Caki2 (cell line): ENCODE results near the gene CTCFL. TPM values are rescaled to one million over a fixed set of nuclear protein-coding genes. Genes with fewer than 3 reads are reported as not detected.

Experiments
- DNase-seq: peaks from one replicate; pipeline ENCODE4 v3.0.0-alpha.2; 2015; ENCODE audit warnings: low read depth
- in situ Hi-C: cut with HindIII; loops from 2 replicates; pipeline ENCODE4 v1.10.0; 2016; ENCODE audit warnings: low sequenced_read_pairs, low pct_unique_long_range_greater_than_20kb, mixed read lengths
- total RNA-seq: library from RNA; depleted of rRNA; stranded (reverse); fragments of >200 nt; shearing (Covaris generic); gene quantifications from 2 replicates; pipeline ENCODE4 v1.2.3, GENCODE V29; 2014; ENCODE audit warnings: low replicate concordance

The CTCFL gene
- total RNA-seq, 1 experiment from 2014 or later = not detected

DNA sequence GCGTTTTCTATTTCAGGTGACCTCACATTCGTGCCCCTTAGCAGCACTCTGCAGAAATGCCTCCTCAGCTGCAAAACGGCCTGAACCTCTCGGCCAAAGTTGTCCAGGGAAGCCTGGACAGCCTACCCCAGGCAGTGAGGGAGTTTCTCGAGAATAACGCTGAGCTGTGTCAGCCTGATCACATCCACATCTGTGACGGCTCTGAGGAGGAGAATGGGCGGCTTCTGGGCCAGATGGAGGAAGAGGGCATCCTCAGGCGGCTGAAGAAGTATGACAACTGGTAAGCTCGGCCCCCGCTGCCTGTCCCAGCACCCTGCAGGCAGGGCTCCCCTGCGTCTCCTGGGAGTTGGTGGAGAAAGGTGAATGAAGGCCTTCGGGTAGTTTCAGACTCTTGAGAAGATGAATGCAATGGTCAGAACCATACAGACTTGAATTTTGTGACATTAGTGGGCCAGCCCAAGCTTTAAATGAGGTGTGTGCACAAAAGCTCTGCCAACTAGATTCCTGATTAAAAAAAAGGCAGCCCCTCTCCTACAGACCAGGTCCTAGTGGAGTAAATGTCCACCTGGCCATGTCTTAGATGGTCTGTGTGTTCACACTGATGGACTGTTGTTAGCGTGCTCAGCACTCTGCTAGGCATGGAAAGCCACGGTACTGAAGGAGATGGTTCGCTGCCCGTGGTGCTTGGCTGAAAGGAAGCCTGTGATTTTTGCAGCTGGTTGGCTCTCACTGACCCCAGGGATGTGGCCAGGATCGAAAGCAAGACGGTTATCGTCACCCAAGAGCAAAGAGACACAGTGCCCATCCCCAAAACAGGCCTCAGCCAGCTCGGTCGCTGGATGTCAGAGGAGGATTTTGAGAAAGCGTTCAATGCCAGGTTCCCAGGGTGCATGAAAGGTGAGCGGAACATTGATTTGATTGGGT lies 36.7 kb upstream of the CTCFL start:
- DNase-seq = no peak
- in situ Hi-C loops = no loop called here

DNA sequence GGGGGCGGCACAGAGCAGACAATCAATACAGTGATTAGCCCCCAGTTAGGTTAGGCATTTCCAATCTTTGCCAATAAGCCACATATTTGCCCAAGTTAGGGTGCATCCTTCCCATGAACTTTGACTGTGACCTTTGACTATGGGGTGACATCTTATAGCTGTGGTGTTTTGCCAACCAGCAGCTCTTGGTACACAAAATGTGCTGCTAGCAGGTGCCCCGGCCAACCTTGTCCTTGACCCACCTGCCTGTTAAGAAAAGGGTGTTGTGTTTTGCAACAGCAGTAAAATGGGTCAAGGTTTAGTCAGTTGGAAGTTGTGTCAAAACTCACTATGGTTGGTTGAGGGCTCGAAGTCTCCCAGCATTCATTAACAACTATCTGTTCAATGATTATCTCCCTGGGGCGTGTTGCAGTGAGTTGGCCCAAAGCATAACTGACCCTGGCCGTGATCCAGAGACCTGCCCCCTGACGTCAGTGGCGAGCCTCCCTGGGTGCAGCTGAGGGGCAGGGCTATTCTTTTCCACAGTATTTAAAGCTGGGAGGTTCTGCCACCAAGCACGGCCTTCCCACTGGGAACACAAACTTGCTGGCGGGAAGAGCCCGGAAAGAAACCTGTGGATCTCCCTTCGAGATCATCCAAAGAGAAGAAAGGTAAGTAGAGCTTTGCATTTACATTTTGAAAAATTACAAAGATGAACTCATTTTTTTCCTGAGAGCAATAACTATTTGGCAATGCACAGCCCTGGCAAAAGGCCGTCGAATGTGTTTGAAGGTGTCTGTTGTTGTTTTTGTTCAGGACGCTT lies 35.8 kb upstream of the CTCFL start, which contains the start of gene PCK1:
PCK1 (plus strand) TSS at position 557 of the 802 bp plus-strand sequence. CDS start 302 bp downstream, outside the sequence.
- in situ Hi-C loops = no loop called here
- DNase-seq = peak; percentile 96

DNA sequence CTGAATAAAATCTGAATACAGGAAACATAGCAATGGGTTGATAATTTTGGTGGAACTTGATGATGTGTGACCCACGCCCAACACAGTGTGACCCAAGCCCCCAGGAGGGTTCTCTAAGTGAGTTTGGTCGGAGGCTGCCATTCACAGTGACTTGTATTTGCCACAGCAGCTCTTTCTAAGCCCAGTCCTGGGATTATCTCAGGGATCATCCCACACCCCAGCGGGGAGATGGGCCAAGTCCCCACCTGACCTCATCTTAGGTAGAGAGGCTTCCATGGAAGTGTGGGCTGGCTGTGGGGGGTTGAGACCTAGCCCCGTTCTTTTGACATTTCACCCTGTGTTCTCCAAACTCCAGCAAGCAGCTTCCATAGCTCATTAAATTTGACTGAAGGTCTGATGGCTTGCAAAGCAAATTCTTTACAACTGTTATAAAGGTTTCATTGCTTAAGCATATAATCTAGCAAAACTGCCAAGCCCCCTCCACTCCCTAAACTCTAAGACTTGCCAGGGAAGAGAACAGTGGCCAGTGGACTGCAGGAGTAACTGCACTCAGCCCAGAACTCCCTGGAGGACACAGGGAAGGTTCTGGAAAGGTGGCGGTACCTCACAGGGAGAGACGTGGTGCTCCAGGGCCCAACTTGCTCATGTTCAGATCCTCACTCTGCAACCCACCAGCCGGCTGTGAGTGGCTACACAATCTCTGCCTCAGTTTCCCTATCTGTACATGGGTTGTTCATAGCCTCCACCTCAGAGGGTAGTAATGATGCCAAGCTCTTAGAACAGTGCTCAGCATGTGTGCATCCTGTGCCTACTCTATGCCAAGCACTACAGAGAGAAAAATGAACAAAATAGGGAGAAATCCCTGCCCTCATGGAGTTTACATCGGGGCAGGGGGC lies 35.0 kb upstream of the CTCFL start:
- in situ Hi-C loops = no loop called here
- no peak for DNase-seq

DNA sequence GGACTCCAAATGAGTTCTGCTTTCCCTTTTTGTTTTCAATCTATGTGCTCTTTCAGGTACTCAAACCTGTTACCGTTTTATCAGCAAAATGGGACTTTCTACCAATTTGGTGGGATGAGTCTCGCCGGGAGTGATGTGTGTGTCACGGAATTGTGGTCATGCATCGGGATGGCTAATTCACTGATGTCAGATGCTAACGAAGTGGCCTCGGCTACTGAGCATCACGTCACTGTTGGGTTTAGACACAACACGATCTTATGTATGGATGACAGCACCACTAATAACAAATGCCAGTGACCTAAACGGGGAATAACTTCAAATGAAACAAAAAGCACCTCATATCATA lies 34.3 kb upstream of the CTCFL start:
- in situ Hi-C loops = no loop called here
- DNase-seq = peak; percentile 8

DNA sequence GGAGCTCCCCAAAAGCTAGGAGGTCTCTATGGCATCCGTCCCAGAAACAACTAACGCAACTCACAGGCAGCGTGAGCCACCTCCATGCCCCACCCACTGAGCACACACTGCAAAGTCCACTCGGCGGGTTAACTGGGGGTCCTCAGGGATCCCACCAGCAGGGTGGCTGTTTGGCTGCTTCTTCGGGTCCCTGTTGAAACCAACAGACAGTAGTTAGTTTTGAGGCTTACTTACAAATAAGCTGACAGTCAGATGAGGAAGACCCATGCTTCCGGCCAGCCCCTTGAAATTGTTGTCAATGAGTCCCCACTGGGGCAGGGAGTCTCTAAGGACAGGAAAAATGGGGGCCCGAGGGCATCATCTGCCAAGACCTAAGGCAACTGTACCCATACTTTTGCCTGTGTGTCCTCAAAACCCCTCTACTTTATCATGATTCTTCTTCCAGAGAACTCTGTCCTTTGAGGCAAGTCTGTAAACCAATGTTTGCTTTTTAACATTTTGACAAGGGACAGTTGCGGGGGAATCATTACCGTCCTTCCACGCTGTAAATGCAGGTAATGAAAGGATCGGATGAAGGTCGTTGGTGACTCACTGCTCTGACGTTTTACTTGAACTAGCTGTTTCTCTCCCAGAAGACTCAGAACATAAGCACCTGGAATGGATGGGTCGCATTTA lies 33.8 kb upstream of the CTCFL start:
- peak; percentile 14 for DNase-seq
- in situ Hi-C loops = no loop called here

DNA sequence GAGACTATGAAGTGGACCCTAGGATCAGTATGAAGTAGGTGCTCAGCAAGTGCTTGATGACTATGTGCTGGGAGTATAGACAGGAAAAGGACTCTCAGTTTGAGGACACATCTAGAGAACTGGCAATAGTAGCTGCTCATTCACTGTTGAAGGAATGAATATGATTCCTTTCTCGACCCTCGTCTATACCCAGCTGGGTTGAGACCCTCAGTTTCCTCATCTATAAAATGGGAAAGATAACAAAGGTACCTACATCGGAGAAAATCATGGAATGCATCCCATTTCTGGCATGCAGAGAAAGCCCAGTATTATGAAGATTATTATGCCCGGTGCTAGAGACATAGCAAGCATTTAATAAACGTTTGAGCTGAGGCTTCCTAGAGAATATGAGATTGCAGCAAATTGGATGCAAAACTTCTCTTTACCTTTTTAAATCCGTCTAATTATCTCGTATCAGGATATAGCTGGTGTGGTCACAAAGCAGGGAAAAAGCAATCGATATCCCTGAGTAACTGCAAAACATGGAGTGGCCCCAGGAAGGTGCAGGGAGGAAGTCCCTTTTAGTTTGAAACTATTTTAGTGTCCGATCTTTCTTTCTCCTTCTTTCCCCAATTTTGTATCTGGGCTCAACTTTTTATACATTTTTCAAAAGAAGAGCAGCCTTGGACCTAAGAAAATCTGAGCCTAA lies 33.1 kb upstream of the CTCFL start:
- no peak for DNase-seq
- in situ Hi-C loops = no loop called here

DNA sequence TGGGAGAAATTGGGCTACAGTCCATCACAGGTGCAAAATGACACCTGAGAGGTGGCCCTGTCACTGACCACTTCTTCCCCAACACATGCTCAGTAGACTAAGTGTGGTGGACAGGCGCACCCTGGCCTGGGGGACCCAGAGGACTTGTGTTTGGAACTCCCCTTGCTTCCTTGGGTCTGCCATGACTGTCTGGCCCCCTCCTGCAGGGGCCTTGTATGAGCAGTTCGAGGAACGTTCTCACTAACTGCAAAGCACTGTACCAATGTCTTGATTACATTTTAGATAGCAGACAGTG lies 32.0 kb upstream of the CTCFL start:
- in situ Hi-C loops = no loop called here
- no peak for DNase-seq

DNA sequence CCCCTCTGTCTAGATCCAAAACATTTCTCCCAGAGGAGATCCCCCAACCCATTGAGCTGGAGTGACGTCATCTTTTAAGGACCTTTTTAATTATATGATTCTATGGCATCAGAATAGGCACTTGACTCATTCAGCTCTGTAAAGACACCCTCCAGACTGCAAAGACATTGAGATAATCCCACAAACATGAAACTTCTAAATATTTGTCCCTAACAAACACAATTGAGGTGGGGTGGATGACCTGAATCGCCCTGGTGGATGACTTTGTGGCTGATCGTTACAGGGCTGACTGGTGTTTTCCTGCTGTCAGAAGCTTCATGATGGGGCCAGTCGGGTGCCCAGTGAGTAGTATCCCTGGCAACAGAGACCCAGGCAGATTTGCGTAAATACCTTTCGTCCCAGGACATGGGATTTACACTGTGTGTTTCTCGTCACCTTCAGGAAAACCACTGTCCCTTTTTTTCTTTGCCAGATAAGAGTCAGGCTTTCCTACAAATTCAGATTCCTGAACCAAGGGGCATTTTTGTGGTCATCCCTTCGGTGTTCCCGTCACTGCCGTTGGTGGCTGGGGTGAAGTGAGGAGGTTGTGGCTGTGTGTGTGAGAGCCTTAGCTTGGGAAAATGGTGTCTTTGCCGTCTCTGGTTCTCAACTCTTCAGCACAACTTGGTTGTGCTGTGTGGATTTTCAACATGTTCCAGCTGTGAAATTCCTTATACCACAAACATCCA lies 30.7 kb upstream of the CTCFL start:
- in situ Hi-C loops = no loop called here
- no peak for DNase-seq

DNA sequence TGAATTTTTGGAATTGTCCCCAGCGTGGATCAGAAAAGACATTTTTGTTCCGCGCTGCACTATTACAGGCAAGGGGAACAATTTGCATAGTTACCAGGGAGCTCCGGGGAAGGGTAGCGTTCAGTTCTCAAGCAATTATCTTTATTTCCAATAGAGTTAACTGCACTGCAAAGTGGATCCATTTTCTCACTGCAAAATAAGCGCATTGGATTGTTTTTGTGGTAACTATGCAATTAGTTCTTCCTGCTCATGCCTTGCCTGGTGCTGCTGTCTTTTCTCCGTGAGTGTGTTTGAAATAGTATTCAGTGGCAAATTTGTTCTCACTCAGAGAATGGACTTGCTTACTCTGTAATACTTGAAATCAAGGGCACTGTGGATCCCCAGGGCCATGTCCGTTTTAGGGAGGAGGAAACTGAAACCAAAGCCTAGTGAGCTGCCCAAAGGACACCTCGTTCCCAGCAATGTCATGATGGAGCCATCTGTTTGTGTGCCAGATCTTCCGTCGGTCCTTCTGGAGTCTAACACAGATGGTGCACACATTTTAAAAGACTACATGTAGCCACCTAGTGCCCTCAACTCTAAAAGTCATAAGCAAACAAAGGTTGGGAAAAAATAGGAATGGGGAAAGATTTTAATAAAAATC lies 28.6 kb upstream of the CTCFL start:
- DNase-seq = no peak
- in situ Hi-C loops = no loop called here

DNA sequence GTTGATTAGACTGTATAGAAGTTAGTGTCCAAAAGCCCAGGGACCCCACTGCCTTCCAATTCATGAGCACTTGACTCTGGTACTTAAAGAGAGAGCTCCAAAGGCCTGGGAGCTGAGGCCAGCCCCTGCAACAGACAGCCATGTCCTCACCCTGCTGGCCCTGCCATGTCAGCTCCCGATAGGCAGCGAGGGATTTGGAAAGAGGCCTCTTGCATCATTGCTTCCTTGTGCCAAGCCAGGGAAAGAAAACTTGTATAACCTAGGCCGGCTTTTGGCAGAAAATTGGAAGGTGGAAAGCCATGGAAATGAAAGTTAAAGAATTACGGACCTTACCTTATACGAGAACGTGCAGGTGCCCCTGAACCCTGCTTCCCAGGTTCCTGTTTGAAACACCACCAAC lies 27.5 kb upstream of the CTCFL start:
- in situ Hi-C loops = no loop called here
- DNase-seq = no peak

DNA sequence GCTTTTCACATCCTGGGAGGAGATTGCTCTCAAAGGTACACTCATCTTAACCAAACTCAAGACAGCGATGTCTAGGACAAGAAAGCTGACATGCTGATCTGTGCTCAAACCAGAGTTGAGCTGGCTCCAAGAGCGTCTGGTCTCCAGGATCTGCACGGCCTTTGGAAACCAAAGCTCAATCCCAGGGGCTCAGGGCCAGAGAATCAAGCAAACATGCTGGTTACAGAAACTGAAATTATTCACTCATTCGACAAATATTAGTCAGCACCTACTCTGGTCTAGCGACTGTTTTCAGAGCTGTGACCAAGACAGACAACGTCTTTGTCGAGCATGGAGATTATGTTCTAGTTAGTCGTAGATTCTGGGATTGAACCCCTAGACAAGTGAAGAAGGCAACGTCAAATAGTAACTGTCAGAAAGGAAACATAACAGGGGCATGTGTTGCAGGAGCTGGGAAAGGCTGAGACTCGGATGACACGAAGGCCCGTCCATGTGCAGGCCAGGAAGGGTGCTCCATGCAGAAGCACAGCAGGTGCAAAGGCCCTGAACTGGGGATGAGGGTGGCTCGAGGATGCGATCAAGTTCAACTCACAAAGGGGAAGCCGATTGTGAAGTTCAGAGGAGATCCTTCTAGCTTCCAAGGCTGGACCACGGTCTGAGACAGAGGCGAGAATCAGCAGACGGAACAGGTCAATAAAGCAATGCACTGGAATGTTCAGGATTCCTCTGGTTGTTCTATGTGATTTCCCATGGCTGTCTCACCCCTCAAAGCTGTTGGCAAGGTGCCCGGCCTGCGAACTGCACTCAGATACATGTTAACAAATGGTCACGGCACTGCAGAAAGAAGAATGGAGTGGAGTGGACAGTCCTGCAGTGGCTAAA lies 23.5 kb upstream of the CTCFL start:
- in situ Hi-C loops = no loop called here
- no peak for DNase-seq

DNA sequence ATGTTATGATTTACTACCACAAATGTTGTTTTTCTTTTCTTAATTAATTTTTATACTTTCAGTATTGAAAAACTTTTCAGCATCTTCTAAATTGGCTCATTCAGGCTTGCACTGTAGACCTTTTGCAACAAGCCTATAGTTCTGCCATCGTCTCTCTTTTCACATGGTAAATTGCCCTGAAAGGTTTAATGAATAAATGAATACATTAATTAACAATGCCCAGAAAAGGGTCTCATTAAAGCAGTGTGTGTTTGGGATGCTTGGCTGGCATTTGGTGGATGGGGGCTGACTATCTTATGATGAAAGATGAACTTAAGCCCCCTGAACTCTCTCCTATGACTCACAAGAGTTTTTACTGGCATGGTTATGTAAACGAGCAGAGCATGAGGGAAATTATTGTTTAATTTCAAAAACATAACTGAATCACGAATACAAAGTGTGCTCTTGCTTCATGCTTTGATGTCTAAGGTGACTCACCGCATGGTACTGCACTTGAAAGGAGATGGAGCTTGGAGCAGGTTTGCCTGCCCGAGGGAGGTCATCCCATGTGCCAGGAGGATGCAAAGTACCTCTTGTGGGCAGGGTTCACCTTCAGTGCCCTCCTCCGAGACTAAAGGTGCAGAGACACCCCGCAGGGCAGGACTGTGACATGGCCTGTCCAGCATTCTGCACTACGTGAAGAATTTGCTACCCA lies 22.2 kb upstream of the CTCFL start:
- no peak for DNase-seq
- in situ Hi-C loops = no loop called here

DNA sequence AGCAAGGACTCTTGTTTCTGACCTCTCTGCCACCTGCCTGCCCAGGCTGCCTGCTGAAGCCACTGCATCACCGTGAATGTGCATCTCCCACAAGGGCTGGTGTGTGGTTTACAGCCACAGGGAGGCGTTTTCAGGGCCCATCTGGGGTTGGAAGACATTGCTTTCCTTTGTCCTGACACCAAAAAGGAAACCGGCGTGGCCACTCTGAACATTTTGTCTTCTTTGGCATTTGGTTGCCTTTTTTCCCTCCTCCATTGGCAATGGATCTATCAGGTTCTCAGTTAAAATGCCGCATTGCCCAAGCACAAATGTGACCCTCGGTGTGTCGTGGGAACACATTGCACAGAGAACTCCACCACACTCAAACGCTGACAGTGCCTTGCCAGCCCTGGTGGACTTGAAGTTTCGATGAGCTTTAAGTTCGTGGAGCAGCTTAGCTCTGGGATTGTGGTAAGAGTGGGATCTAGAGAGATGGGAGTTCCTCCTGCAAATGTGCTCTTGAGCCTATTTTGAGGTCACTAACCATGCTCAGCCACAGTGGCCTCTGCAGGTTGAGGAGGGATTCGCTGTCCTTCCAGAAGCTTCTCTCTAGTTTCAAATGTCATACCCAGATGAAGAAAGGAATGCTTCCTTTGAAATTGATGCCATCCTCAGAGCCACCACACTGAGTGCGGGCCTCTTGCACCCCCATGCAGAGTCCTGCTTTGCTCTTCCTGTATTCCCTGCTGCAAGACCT lies 21.2 kb upstream of the CTCFL start:
- in situ Hi-C loops = no loop called here

DNA sequence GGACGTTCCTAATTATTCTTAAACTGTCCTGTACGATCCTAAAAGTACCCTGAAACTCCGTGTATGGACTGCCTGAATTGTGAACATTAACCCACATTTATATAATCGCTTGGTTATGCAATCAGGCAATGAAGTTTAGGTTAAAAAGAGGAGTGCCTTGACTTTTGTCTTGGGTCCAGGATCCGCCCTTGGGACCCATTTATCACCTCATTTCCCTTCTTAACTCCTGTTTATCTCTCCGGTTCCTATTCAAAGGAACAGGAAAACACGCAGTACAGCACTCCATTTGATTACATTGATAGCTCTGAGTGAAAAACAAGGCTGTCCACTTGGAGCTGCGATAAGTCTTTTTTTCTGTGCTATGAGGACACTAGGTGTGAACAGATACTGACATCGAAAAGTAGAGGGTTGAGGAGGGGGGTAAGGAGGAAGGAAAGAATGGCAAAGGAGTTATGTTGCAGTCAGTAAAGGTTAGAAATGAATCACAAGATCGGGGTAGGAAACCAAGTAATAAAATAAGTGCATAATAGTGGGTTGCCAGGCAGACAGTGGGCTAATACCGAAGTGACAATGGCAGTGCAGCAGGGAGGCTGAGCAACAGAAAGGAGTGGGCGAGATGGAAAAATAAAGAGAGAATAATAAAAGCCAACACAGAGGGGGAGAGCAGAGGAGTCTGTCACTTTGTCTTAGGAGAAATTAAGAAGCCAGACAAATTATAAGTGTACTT lies 20.1 kb upstream of the CTCFL start:
- in situ Hi-C loops = no loop called here
- DNase-seq = no peak

More for the DNA sequence above, 21.2 kb upstream of the CTCFL start:
- no peak for DNase-seq
